HG03066 (cell line): ENCODE results near the gene PDGFA.

Experiments
- ATAC-seq: cut with Tn5 transposase; IDR thresholded peaks from one replicate; pipeline ENCODE4 v1.9.1; 2021; ENCODE audit warnings: low read depth; ENCODE audit not compliant: unreplicated experiment

PDGFA gene

DNA sequence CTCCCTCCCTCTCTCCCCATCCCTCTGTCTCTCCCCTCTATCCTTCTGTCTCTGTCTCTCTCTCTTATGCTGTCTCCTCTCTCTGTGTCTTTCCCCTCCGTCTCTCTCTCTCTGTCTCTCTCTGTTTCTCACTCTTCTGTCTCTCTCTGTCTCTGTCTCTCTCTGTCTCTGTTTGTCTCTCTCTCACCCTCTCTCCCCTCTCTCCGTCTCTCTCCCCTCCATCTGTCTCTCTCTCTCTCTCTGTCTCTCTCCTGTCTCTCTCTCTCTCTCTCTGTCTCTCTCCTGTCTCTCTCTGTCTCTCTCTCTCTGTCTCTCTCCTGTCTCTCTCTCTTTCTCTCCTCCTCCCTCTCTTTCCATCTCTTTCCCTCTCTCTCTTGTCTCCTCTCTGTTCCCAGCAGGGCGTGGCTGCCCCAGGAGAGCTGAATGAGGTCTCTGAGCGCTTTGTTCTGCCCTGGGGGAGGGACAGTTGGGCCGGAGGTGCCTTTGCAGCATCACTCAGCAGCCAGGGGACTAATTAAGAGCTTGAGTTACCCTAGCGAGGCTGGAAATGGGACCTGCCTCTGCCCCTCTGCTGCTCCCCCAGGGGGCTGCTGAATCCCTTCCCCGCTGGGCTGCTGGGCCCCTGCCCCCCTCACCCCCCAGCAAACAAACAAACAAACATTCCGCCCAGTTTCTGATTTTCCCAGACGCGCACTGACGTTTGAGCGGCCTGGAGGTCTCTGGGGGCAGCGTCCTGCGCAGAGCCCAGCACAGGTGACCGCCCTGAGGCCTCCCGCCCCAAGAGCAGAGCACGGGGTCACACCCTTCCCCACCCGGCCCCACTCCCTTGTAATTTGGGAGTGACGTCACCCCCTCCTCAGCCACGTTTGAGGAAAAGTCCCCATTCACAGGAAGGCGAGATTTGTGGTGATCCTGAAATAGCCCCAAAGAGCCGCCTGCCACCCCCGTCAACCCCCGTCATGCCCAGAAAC, 68.1 kb downstream of the PDGFA start:
- no peak for ATAC-seq

DNA sequence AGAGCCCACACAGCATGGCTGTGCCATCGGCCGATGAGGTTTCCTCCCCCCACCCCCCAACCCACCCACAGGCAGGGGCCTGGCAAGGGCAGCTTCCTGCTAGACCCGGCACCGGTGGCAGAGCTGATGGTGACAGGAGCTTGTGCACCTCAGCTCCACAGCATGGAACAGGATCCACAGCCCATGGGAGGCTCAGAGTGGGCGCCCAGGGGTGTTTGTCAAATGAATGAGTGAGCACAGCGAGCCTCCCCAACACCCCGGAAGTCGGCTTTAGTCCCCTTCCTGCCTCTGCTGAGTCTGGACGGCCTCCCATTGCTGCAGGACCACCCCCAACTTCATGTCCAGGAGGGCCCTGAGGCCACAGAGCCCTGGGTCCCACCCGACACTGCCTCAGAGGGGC, 68.9 kb downstream of the PDGFA start:
- ATAC-seq = no peak

DNA sequence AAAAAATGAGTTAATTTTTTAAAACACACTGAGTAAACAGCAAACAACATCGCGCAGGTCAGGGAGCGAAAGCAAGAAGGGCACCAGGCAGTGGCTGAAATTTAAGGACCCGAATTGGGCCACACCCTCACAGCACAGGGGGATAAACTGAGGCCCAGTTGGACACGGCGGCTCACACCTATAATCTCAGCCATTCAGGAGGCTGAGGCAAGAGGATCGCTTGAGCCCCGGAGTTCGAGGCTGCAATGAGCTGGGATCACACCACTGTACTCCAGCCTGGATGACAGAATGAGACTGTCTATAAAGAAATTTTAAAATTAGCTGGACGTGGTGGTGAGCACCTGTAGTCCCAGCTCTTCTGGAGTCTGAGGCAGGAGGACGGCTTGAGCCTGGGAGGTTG, 69.6 kb downstream of the PDGFA start:
- no peak for ATAC-seq

DNA sequence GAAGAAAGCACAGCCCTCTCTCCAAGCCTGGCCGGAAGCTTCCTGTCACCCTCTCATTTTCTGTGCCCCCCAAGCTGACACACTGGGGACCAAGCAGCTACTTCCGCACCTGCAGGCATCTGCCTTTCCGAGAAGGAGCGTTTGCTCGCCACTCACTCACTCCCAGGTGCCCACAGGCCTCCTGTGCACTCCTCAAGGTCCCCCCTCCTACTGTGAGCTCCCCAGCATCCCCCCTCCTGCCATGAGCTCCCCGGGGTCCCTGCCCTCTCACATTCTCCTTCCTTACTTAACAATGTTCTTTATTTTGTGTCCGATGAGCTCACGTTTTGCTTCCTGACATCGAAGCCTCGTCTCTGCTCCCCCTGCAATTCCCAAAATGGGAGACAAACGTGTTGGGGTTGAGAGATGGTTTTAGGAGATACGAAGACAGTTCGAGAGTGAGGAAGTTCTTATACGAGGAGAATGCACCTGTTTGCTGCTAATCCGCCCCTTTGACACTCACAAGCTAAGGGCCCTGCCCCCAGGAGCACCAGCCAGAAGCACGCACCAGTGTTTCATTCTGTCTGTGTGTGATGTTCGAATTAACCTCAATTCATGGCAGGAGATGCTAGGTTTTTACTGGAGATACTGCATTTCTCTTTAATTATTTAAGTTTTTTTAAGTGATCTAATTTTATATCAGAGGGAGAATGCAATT, 70.2 kb downstream of the PDGFA start:
- ATAC-seq = no peak

DNA sequence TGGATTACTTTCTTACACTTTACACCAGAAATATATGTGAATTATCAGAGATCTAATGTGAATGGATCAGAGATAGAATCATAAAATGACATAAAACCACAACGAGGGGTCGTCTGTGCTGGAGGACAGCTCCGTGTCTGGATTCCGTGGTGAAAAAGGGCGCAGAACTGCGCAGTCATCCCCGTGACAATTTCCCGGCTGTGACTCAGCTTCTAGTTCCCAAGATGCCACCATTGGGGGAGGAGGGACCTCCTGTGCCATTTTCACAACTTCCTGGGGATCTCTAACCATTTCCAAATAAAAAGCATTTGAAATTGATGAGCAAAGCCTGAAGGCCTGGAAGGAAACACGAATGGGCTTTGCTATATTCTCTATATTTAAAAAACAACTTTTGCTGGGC, 72.1 kb downstream of the PDGFA start:
- ATAC-seq = no peak
